GM13977 (cell line): Measurements from ENCODE around the gene CLPTM1L.

Experiments used
- DNase-seq: peaks from one replicate; pipeline ENCODE4 v3.0.0; 2012; ENCODE audit warnings: low spot score
- in situ Hi-C: fragments of 300-500 bp; cut with MboI; formaldehyde crosslinking; loops from one replicate; pipeline ENCODE4 v1.12.0; 2022; ENCODE audit warnings: low sequenced_read_pairs, low pct_unique_long_range_greater_than_20kb, mixed read lengths, inconsistent platforms; ENCODE audit not compliant: unreplicated experiment
- TF ChIP-seq, protein P1 (sequence below): IDR thresholded peaks from 2 replicates; pipeline ENCODE4 v1.5.1; 2012; ENCODE audit warnings: mild to moderate bottlenecking, control low read depth; ENCODE audit not compliant: insufficient read depth; ENCODE audit errors: extremely low read depth, missing control alignments

Gene CLPTM1L

DNA sequence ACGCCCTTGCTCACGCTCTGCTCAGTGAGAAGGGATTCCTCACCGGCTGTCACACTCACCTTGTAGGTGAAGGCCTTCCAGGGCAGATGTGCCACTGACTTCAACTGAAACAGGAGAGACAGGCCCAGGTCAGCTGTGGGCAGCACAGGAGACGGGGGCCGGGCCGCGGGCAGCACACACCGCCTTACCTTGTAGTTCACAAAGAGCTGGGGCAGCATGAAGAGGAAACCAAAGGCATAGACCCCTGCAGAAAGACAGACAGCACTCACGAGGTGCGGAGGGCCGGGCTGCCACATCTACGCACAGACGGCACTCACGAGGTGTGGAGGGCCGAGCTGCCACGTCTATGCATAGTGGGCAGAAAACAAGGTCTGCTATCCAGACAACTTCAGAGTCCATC lies 23.3 kb downstream of the CLPTM1L start:
- no peak for DNase-seq
- in situ Hi-C loops = no loop called here
- TF ChIP-seq, protein P1, sequence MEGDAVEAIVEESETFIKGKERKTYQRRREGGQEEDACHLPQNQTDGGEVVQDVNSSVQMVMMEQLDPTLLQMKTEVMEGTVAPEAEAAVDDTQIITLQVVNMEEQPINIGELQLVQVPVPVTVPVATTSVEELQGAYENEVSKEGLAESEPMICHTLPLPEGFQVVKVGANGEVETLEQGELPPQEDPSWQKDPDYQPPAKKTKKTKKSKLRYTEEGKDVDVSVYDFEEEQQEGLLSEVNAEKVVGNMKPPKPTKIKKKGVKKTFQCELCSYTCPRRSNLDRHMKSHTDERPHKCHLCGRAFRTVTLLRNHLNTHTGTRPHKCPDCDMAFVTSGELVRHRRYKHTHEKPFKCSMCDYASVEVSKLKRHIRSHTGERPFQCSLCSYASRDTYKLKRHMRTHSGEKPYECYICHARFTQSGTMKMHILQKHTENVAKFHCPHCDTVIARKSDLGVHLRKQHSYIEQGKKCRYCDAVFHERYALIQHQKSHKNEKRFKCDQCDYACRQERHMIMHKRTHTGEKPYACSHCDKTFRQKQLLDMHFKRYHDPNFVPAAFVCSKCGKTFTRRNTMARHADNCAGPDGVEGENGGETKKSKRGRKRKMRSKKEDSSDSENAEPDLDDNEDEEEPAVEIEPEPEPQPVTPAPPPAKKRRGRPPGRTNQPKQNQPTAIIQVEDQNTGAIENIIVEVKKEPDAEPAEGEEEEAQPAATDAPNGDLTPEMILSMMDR = no peak

DNA sequence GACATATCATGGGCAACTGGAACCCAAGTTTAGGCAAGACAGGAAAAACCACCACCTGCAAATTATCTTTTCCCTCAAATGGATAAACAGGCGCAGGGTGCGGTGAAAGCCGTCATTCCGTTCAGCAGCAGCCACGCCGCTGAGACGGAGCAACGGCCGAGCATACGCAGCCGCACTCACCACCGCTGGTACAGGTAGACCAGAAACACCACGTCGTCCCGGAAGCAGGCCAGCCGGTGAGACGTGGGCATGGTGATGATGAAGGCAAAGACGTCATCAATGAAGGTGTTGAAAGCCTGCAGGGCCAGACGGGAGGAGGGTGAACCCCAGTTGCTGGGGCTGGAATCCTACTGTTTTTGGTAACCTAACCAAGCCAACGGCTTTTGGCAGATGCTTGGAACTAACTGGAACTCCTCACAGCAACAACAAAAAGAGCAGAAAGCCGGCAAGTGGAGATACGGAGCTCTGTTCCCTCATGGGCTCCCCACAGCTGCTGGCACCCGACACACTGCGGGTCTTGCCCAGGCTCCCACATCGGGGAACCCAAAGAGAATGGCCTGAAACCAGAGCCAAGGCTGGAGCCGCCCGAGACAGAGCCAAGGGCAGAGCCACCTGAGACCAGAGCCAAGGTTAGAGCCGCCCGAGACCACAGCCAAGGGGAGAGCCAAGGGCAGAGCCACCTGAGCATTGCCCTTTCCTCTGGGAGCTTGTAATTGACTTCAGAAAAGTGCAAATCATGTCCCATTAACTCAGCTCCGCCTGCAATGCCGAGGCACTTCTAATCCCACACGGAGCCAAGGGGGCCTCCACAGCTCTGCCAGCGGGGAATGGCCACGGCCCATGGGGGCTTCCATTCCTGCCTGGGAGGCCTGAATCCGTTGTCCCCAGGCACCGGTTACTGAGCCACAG lies 24.2 kb downstream of the CLPTM1L start:
- TF ChIP-seq, protein P1 = no peak

DNA sequence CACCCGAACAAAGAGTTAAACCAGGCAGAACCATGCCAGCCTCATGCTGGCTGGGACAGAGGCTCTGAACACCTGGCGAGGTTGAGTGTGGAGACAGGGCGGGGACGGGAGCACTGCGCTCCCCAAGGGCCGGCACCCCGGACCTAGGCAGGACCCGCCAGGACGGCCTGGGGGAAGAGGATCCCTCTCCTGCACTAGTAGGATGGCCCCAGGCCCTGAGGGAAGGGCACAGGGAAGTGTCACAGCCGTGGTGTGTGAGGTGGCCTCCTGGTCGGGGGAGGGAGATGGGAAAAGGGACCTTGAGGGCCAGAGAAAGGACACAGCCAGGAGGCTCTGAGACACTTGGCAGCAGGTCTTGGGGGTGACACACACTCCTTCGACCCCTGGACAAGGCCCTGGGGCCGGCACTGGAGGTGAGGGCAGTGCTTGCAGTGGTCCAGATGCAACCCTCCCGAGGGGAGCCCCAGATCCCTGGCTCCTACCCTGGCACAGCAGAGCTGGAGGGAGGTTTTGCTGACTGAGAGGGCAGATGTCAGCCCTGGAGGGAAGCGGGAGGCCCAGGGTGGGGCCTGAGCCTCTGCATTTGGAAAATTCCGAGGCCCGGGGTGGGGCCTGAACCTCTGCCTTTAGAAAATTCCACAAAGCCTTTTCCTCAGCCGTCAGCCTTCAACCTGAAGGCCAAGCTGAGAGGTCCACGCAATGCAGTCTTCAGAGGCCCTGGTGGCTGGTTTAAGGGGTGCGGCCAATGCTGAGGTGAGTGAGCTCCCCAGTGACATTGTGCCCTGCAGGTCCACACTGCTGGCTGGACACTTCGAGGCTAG lies 25.3 kb downstream of the CLPTM1L start:
- TF ChIP-seq, protein P1 = no peak
- in situ Hi-C loops = no loop called here
- no peak for DNase-seq

More for the DNA sequence above, 24.2 kb downstream of the CLPTM1L start:
- in situ Hi-C loops = no loop called here
- DNase-seq = no peak

DNA sequence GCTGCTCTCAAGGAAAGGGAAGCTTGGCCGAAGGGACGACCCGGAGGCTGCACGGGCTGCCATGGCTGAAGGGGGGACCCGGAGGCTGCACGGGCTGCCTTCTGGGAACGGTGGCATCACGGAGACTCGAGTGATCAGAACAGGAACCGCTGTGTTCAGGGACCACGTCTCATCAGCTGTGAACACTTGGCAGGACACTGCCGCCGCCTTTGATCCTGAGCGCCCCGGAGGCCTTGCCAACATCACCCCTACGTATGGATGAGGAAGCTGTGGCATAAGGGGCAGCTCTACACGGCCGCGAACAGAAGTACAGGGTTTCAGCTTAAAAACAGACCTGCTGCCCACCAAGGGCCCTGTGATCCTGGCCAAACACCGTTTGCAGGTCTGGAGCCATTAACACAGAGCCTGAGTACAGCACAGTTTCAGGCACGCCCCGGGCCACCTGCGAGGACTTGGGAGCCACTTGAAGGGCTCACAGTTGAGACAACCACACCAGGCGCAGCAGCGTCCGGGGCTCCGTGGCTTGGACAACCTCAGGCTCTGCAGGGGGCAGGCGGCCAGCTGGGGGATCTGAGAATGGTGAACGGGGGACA lies 26.1 kb downstream of the CLPTM1L start:
- in situ Hi-C loops = no loop called here
- DNase-seq = no peak
- TF ChIP-seq, protein P1 = no peak

DNA sequence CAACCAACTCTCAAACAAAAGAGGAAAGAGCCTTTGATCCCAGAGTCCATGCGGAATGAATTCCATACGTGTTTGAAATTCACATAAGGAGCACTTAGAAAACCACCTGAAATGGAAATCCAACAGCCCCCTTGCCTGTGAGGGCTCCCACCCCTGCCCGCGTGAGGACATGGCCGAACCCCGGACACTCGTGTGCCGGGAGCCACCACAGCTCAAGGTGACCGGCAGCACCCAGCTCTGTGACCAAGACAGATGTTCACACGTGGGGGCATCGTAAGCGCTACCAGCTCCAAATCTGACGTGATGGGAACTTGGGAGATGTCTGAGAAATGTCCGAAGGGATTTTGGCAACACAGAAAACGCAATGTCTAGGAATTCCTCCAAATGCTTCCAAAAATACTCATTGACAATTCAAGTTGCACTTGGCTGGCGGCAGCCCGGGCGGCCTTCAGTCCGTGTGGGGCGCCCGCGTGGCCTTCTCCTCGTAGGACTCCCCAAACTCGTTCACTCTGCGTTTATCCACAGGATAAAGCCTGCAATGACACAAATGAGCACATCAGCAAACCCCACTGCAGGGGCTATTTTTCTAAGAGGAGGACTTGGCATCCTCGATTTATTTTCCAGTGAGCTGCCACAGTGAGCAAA lies 26.9 kb downstream of the CLPTM1L start:
- in situ Hi-C loops = no loop called here
- no peak for DNase-seq
- TF ChIP-seq, protein P1 = no peak
